Mesendoderm (in vitro differentiated cells): ENCODE results near the gene C22orf23.

Experiments used
- DNase-seq: peaks from one replicate; pipeline ENCODE4 v3.0.0; 2013
- H2AK5ac ChIP-seq: 2 replicates; pipeline ENCODE4 v1.6.1; 2013; ENCODE audit warnings: low read length, inconsistent platforms
- H2BK120ac ChIP-seq: 2 replicates; pipeline ENCODE4 v1.6.1; 2013; ENCODE audit warnings: low read depth, mild to moderate bottlenecking, low read length, moderate library complexity, mixed read lengths
- H2BK15ac ChIP-seq: replicated peaks from 2 replicates; pipeline ENCODE4 v1.6.1; 2013; ENCODE audit warnings: low read depth, mild to moderate bottlenecking, moderate library complexity
- H2BK5ac ChIP-seq: 2 replicates; pipeline ENCODE4 v1.6.1; 2013; ENCODE audit warnings: low read length, inconsistent platforms
- H3K18ac ChIP-seq: 2 replicates; pipeline ENCODE4 v1.6.1; 2013; ENCODE audit warnings: mild to moderate bottlenecking, low read length, mixed read lengths
- H3K23ac ChIP-seq: one replicate; pipeline ENCODE4 v1.6.1; 2013; ENCODE audit warnings: low read length
- H3K27ac ChIP-seq: 2 replicates; pipeline ENCODE4 v1.5.1; 2013; ENCODE audit warnings: low read depth, mild to moderate bottlenecking, inconsistent platforms, low read length, moderate library complexity
- H3K27me3 ChIP-seq: 2 replicates; pipeline ENCODE4 v1.6.1; 2013; ENCODE audit warnings: low read length, control low read depth, mild to moderate bottlenecking, inconsistent platforms; ENCODE audit not compliant: insufficient read depth, poor library complexity
- H3K36me3 ChIP-seq: 2 replicates; pipeline ENCODE4 v1.6.1; 2013; ENCODE audit warnings: low read length, inconsistent platforms; ENCODE audit not compliant: control insufficient read depth, insufficient read depth
- H3K4ac ChIP-seq: one replicate; pipeline ENCODE4 v1.6.1; 2013; ENCODE audit warnings: low read depth, mild to moderate bottlenecking, low read length, moderate library complexity
- H3K4me1 ChIP-seq: 2 replicates; pipeline ENCODE4 v1.6.1; 2013; ENCODE audit warnings: low read depth, low read length, inconsistent platforms; ENCODE audit not compliant: control insufficient read depth
- H3K4me2 ChIP-seq: 2 replicates; pipeline ENCODE4 v1.6.1; 2013; ENCODE audit warnings: low read length
- H3K4me3 ChIP-seq: 2 replicates; pipeline ENCODE4 v1.5.1; 2013; ENCODE audit warnings: mild to moderate bottlenecking, low read length
- H3K56ac ChIP-seq: one replicate; pipeline ENCODE4 v1.6.1; 2013; ENCODE audit warnings: low read length
- H3K79me1 ChIP-seq: 2 replicates; pipeline ENCODE4 v1.6.1; 2013; ENCODE audit warnings: low read length, inconsistent platforms
- H3K79me2 ChIP-seq: 2 replicates; pipeline ENCODE4 v1.6.1; 2013; ENCODE audit warnings: mild to moderate bottlenecking, low read length; ENCODE audit not compliant: control insufficient read depth, insufficient read depth
- H3K9ac ChIP-seq: 2 replicates; pipeline ENCODE4 v1.6.1; 2013; ENCODE audit warnings: low read length, inconsistent platforms
- H4K5ac ChIP-seq: one replicate; pipeline ENCODE4 v1.6.1; 2013; ENCODE audit warnings: low read length
- H4K8ac ChIP-seq: one replicate; pipeline ENCODE4 v1.6.1; 2013; ENCODE audit warnings: low read depth, mild to moderate bottlenecking, control low read depth, low read length, moderate library complexity
- WGBS: extraction: QIAGEN DNeasy Blood & Tissue Kit; methylation state at CpG from one replicate; pipeline ENCODE4 v1.1.7; 2013; ENCODE audit warnings: low lambda C conversion rate, missing lambda C conversion rate; ENCODE audit not compliant: insufficient coverage; ENCODE audit errors: extremely low coverage; 5-methylcytosine and 5-hydroxymethylcytosine counted together

Gene C22orf23

DNA sequence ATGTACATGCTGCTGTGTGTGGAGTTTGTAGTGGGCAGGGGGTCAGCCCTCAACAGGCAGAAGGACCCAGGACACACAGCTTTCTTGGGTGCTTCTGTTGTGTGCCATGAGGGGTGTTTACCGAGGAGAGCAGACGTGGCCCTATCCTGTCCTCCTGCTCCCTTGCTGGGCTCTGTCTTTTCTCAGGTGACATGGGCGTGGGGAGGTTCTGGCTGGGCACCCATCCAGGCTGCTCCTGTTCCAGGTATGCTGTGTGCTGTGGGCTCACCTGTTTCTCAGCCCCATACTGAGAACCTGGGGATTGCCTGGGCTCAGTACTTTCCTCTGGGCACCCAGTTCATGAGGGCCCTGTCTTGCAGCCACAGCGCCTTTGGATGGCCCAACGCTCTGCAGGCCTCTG lies 24.0 kb downstream of the C22orf23 start:
- no peak overlapping the region for H3K56ac ChIP-seq
- H4K8ac ChIP-seq: no peak overlapping the region
- peaks cover 9% of the 10 kb centered on the region for H3K36me3 ChIP-seq
- no peaks in the 10 kb centered on the region for H3K4me1 ChIP-seq
- H4K5ac ChIP-seq: no peak overlapping the region
- no peak overlapping the region for H2BK5ac ChIP-seq
- H3K4me3 ChIP-seq: no peak overlapping the region
- no peak for DNase-seq
- H3K79me1 ChIP-seq: no peaks in the 10 kb centered on the region
- H3K27ac ChIP-seq: no peak overlapping the region
- H3K9ac ChIP-seq: no peak overlapping the region
- WGBS: no CpG with 5 or more reads among the region's 5 CpGs
- no peak overlapping the region for H3K18ac ChIP-seq
- no peak overlapping the region for H3K4ac ChIP-seq
- H2AK5ac ChIP-seq: no peak overlapping the region
- no peak overlapping the region for H2BK120ac ChIP-seq
- H3K27me3 ChIP-seq: no peaks in the 10 kb centered on the region
- H3K23ac ChIP-seq: no peak overlapping the region
- H2BK15ac ChIP-seq: no peak overlapping the region
- H3K79me2 ChIP-seq: no peaks in the 10 kb centered on the region
- no peak overlapping the region for H3K4me2 ChIP-seq

DNA sequence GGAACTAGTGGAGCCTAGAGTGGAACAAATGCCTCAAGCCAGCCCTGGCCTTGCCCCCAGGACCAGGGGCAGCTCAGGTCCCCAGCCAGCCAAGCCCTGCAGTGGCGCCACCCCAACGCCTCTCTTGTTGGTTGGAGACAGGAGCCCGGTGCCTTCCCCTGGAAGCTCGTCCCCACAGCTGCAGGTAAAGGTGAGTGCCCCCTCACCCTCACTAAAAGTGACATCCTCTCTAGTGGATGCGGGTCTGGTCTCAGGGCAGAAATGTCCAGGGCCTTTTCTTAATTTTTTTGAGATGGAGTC lies 25.8 kb downstream of the C22orf23 start:
- no peak overlapping the region for H2BK15ac ChIP-seq
- H3K4me3 ChIP-seq: no peak overlapping the region
- no CpG with 5 or more reads among the region's 5 CpGs for WGBS
- H2BK5ac ChIP-seq: no peak overlapping the region
- H2AK5ac ChIP-seq: no peak overlapping the region
- no peak for DNase-seq
- H3K56ac ChIP-seq: no peak overlapping the region
- H3K79me1 ChIP-seq: no peaks in the 10 kb centered on the region
- H3K27me3 ChIP-seq: no peaks in the 10 kb centered on the region
- H3K9ac ChIP-seq: no peak overlapping the region
- no peak overlapping the region for H4K8ac ChIP-seq
- H3K79me2 ChIP-seq: no peaks in the 10 kb centered on the region
- no peak overlapping the region for H2BK120ac ChIP-seq
- H3K4me2 ChIP-seq: no peak overlapping the region
- no peak overlapping the region for H3K27ac ChIP-seq
- H3K18ac ChIP-seq: no peak overlapping the region
- H3K23ac ChIP-seq: no peak overlapping the region
- no peak overlapping the region for H3K4ac ChIP-seq
- peaks cover 7% of the 10 kb centered on the region for H3K36me3 ChIP-seq
- no peak overlapping the region for H4K5ac ChIP-seq
- H3K4me1 ChIP-seq: no peaks in the 10 kb centered on the region

- Histone ChIP-seq H3K56ac (no peak overlapping the region), H3K36me3 (peaks cover 7% of the 10 kb centered on the region), H3K79me2 (no peaks in the 10 kb centered on the region), H3K4me1 (no peaks in the 10 kb centered on the region), H3K9ac (no peak overlapping the region), H2BK5ac (no peak overlapping the region), H3K4ac (no peak overlapping the region), H3K27ac (no peak overlapping the region), H3K4me2 (no peak overlapping the region), H3K18ac (no peak overlapping the region), H2AK5ac (no peak overlapping the region), H2BK15ac (no peak overlapping the region), H2BK120ac (no peak overlapping the region), H4K8ac (no peak overlapping the region), H4K5ac (no peak overlapping the region), H3K4me3 (no peak overlapping the region), H3K79me1 (no peaks in the 10 kb centered on the region), H3K27me3 (no peaks in the 10 kb centered on the region), H3K23ac (no peak overlapping the region)
- DNase-seq: no peak
- no CpG with 5 or more reads among the region's 32 CpGs for WGBS
These were observed 26.4 kb downstream of the C22orf23 start for GRCh38 chr22:37926771-37927636.

- no peak overlapping the region for H3K27ac ChIP-seq
- H3K79me1 ChIP-seq: no peaks in the 10 kb centered on the region
- no peak overlapping the region for H3K4ac ChIP-seq
- H3K4me3 ChIP-seq: no peak overlapping the region
- H3K4me1 ChIP-seq: no peaks in the 10 kb centered on the region
- no peak overlapping the region for H3K23ac ChIP-seq
- no peak overlapping the region for H3K18ac ChIP-seq
- no peak overlapping the region for H2BK15ac ChIP-seq
- no peak overlapping the region for H3K56ac ChIP-seq
- H4K5ac ChIP-seq: no peak overlapping the region
- no CpG with 5 or more reads among the region's 7 CpGs for WGBS
- no peak for DNase-seq
- H2AK5ac ChIP-seq: no peak overlapping the region
- H3K9ac ChIP-seq: no peak overlapping the region
- H2BK5ac ChIP-seq: no peak overlapping the region
- no peaks in the 10 kb centered on the region for H3K79me2 ChIP-seq
- no peak overlapping the region for H4K8ac ChIP-seq
- no peaks in the 10 kb centered on the region for H3K27me3 ChIP-seq
- peaks cover 7% of the 10 kb centered on the region for H3K36me3 ChIP-seq
- no peak overlapping the region for H3K4me2 ChIP-seq
- no peak overlapping the region for H2BK120ac ChIP-seq
These were observed 27.0 kb downstream of the C22orf23 start for GRCh38 chr22:37926358-37926757.

- no peak overlapping the region for H2AK5ac ChIP-seq
- no peak overlapping the region for H2BK5ac ChIP-seq
- no peak overlapping the region for H2BK15ac ChIP-seq
- H4K5ac ChIP-seq: no peak overlapping the region
- H4K8ac ChIP-seq: no peak overlapping the region
- H3K27me3 ChIP-seq: no peaks in the 10 kb centered on the region
- no peak overlapping the region for H3K4ac ChIP-seq
- no CpG with 5 or more reads among the region's 15 CpGs for WGBS
- no peaks in the 10 kb centered on the region for H3K79me2 ChIP-seq
- no peaks in the 10 kb centered on the region for H3K4me1 ChIP-seq
- no peaks in the 10 kb centered on the region for H3K79me1 ChIP-seq
- H3K18ac ChIP-seq: no peak overlapping the region
- no peak for DNase-seq
- no peak overlapping the region for H3K56ac ChIP-seq
- H3K4me2 ChIP-seq: no peak overlapping the region
- no peak overlapping the region for H3K23ac ChIP-seq
- no peak overlapping the region for H3K9ac ChIP-seq
- no peak overlapping the region for H2BK120ac ChIP-seq
- H3K36me3 ChIP-seq: peaks cover 7% of the 10 kb centered on the region
- H3K4me3 ChIP-seq: no peak overlapping the region
- no peak overlapping the region for H3K27ac ChIP-seq
These were observed 27.6 kb downstream of the C22orf23 start for GRCh38 chr22:37925767-37926166.

- Histone ChIP-seq H2AK5ac (no peak overlapping the region), H3K79me2 (no peaks in the 10 kb centered on the region), H3K56ac (no peak overlapping the region), H2BK15ac (no peak overlapping the region), H2BK120ac (no peak overlapping the region), H3K18ac (no peak overlapping the region), H2BK5ac (no peak overlapping the region), H3K27ac (no peak overlapping the region), H3K27me3 (no peaks in the 10 kb centered on the region), H3K4me2 (no peak overlapping the region), H3K79me1 (no peaks in the 10 kb centered on the region), H3K4ac (no peak overlapping the region), H4K5ac (no peak overlapping the region), H4K8ac (no peak overlapping the region), H3K23ac (no peak overlapping the region), H3K9ac (no peak overlapping the region), H3K36me3 (peaks cover 7% of the 10 kb centered on the region), H3K4me3 (no peak overlapping the region), H3K4me1 (no peaks in the 10 kb centered on the region)
- no peak for DNase-seq
- no CpG with 5 or more reads among the region's 3 CpGs for WGBS
These were observed 28.1 kb downstream of the C22orf23 start for GRCh38 chr22:37925330-37925729.
